CD4-positive, alpha-beta T cell treated with Interleukin-1 beta for 1 hour (primary cell): ENCODE measurements around the gene HOOK2.
"Not testable (repeated sequence)": the region's sequence is repeated elsewhere in the genome, so short reads cannot be mapped to it uniquely, and the experiment has no call there.

Experiments used
- DNase-seq, 2 donors: peaks; one replicate each; pipeline ENCODE4 v3.0.0-alpha.2; 2020 to 2022

Gene HOOK2, protein sequence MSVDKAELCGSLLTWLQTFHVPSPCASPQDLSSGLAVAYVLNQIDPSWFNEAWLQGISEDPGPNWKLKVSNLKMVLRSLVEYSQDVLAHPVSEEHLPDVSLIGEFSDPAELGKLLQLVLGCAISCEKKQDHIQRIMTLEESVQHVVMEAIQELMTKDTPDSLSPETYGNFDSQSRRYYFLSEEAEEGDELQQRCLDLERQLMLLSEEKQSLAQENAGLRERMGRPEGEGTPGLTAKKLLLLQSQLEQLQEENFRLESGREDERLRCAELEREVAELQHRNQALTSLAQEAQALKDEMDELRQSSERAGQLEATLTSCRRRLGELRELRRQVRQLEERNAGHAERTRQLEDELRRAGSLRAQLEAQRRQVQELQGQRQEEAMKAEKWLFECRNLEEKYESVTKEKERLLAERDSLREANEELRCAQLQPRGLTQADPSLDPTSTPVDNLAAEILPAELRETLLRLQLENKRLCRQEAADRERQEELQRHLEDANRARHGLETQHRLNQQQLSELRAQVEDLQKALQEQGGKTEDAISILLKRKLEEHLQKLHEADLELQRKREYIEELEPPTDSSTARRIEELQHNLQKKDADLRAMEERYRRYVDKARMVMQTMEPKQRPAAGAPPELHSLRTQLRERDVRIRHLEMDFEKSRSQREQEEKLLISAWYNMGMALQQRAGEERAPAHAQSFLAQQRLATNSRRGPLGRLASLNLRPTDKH

DNA sequence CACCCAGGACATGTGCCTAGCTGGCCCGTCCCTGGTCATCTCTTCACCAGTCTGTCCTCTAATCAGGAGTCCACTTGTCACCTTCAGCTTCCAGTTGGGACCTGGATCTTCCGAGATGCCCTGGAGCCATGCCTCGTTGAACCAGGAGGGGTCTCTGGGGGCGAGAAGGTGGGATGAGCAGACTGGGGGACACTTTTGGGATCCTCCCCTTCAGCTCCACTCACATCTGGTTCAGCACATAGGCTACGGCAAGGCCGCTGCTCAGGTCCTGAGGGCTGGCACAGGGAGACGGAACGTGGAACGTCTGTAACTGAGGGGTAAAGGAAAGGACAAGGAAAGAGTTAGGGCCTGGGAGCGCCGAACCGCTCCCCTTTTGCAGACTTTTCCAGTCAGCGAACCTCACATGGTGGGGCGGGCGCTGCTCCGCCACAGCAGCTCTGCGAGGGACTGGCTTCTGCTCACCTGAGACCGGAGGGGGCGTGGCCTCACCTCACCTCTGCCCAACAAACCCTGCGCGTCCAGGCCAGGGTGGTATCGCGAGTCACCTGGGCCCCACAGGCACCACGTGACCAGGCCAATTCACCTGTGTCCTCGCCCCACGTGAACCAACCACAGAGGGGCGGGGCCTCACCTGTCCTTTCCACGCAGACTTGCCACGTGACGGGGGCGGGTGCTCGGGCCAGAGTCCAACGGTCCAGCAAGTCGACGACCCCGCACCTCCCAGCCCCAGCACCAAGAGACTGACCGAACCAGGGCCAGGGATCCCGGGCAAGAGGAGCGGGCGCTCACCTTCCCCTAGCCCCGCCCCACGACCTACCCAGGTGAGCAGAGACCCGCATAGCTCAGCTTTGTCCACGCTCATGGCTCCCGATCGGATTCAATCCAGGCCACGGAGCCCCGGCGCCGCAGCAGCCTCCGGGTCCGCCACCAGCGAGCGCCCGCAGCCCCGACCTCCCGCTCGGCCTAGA, at the start of gene HOOK2:
TSS of gene HOOK2 (minus strand) at position 965 of the 968 bp plus-strand sequence. CDS start at position 862, 103 bp downstream.
- DNase-seq, result peak; percentile 70 to 73

DNA sequence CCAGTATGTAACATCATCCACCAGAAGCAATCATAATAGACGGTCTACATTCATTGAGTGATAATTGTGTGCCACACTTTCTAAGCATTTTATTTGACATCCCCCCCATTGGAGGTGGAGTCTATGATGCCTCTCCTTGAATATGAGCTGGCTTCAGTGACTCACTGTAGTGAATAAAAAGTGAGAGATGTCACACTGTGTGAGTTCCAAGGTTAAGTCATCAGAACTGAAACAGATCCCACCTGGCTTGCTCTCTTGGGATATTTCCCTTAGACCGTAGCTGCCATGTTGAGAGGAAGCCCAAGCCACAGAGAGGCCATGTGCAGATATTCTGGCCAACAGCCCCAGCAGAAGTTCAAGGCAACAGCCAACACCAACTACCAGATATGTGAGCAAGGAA, 46.4 kb upstream of the HOOK2 start:
- no peak for DNase-seq

DNA sequence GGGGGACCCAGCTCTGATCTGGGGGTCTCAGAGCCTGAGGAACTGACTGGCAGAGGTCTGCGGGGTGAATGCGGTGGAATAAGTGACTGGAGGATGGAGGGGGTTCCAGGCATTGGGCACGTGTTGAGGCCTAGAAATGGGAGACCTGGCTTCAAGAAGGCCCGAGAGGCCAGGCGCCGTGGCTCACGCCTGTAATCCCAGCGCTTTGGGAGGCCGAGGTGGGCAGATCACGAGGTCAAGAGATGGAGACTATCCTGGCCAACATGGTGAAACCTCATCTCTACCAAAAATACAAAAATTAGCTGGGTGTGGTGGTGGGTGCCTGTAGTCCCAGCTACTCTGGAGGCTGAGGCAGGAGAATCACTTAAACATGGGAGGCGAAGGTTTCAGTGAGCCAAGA, 42.5 kb upstream of the HOOK2 start:
- DNase-seq, result not testable (repeated sequence)

DNA sequence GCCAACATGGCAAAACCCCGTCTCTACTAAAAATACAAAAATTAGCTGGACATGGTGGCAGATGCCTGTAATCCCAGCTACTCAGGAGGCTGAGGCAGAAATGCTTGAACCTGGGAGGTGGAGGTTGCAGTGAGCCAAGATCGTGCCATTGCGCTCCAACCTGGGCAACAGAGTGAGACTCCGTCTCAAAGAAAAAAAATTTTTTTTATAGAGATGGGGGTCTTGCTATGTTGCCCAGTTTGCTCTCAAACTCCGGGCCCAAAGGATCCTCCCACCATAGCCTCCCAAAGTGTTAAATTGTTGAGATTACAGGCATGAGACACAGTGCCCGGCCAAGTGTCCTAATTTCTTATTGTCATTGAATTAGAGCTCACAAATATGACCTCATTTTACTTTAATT, 41.8 kb upstream of the HOOK2 start:
- not testable (repeated sequence) for DNase-seq

DNA sequence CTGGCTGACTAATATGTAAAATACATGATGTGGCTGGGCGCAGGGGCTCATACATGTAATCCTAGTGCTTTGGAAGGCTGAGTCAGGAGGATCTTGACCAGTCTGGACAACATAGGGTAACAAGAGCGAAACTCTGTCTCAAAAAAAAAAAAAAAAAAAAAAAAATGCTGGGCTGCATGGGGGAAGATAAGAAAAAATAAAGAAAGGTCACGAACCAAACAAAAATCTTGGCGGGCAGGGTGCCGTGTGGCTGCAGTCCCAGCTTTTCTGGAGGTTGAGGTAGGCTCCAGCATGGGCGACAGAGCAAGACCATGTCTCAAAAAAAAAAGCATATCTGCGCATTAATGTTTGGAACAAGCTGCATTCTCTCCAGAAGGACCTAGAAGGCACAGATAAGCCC, 39.7 kb upstream of the HOOK2 start:
- no peak for DNase-seq

DNA sequence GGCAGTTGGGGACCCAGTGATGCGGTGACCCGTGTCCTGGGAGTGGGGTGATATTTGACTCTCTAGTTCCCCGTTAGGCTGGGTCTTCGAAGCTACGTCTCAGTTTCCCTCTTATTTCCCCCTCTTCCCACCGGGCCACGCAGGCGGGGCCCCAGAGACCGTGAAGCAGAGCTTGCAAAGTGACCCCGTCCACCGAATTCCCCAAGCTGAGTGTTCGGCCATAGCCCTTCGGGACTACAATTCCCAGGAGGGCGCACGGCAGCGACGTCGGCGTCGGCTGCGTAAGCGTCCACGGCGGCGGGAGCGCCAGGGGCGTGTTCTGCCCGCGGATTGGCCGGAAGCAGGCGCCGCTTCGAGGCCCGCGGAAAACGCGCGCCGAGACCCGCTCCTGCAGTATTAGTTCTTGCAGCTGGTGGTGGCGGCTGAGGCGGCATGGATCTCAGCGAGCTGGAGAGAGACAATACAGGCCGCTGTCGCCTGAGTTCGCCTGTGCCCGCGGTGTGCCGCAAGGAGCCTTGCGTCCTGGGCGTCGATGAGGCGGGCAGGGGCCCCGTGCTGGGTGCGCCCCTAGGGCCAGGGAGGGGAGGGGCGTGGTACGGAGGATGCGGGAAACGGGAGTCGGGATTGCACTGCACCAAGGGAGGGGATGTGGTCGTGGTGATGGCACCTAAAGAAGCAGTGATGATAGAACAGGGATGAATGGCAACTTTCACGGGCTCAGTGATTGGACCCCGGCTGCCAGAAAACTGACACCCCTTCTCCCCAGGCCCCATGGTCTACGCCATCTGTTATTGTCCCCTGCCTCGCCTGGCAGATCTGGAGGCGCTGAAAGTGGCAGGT, 31.1 kb upstream of the HOOK2 start, which contains the start of gene RNASEH2A:
TSS of gene RNASEH2A (plus strand) at position 343 of the 840 bp plus-strand sequence. CDS start at position 433, 90 bp downstream.
- peak; percentile 88 for DNase-seq

DNA sequence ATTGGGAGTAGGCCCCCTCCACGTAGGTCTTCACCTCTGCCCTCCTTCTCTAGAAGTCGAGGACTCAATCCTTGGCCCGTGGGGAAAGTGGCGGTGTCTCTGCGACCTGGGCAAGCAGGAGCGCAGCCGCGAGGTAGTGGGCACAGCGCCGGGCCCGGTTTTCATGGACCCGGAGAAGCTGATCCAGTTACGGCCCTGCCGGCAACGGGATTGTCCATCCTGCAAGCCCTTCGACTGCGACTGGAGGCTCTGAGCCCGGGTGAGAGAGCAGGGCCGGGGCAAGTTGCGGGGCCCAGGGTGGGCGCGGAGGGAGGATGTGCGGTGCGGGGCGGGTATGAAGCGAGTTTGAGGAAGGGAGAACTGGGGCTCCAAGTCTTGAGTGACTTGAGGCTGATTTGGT, 28.7 kb upstream of the HOOK2 start:
- DNase-seq, result no peak

DNA sequence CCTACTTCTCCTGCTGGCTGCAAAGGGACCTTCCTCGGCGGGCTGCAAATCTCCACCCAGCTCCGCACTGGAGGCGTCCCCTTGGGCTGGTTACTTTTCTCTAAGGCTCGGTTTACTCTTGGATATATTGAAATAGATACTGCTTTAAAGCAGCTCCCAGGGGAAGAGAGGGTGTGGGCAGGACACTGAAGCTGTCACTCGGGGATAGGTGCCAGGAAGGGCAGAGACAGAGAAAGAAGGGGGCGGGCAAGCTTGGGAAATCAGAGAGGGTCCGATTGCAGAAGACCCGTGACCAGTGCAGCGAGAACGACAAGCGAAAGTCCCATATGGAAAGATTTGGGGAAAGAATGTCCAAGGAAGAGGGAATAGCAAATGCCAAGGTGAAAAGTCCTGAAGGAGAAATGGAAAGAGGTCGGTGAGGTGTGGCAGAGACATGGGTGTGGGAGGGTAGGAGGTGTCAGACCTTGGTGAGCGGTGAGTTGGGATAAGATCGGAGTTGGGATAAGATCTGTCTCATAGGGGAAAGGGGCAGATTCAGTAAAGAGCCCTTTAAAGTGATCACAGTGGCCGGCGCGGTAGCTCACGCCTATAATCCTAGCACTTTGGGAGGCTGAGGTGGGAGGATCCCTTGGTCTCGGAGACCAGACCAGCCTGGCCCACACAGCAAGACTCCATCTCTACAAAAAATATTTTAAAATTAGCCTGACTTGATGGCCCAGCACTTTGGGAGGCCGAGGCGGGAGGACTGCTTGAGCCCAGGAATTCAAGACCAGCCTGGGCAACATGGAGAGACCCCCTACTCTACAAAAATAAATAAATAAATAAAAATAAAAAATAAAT, 27.1 kb upstream of the HOOK2 start:
- no peak for DNase-seq

DNA sequence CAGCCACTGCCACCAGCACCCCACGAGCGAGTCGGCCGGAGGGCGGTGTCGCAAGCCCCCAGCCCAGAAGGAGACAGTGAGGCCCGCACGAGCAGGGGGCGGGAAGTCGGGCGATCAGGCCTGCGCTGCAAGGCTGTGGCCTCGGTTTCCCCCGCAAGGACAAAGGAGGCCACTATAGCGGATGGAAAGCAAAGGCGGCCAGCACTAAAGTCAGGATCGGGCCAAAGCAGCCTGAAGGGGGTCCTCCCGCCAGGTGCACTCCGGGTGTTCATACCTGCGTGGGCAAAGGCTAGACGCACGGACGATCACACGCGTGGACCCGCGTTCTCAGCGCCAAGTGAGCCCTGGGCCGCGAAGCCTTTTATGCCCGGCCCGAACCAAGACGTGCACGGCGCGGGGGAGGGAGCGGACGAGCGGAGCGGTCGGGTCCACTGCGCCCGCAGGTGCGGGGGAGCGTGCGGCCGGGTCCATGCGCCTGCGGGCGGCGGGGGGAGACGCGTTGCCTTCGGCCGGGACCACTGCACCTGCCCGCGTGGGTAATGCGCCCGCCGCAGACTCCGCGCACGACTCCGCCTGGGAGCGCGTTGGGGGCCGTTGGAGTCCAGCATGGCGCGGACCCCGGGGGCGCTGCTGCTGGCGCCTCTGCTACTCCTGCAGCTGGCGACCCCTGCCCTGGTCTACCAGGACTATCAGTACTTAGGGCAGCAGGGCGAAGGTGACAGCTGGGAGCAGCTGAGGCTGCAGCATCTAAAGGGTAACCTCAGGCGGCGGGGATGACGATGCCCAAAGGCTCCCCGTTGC, 26.3 kb upstream of the HOOK2 start, which contains the start of the genes PRDX2 and THSD8:
TSS of gene PRDX2 (minus strand) at position 335 of the 801 bp plus-strand sequence. CDS start 539 bp downstream, outside the sequence.
TSS of gene THSD8 (plus strand) at position 604 of the 801 bp plus-strand sequence. CDS start at position 607, 3 bp downstream.
- DNase-seq, result peak; percentile 79 to 81

DNA sequence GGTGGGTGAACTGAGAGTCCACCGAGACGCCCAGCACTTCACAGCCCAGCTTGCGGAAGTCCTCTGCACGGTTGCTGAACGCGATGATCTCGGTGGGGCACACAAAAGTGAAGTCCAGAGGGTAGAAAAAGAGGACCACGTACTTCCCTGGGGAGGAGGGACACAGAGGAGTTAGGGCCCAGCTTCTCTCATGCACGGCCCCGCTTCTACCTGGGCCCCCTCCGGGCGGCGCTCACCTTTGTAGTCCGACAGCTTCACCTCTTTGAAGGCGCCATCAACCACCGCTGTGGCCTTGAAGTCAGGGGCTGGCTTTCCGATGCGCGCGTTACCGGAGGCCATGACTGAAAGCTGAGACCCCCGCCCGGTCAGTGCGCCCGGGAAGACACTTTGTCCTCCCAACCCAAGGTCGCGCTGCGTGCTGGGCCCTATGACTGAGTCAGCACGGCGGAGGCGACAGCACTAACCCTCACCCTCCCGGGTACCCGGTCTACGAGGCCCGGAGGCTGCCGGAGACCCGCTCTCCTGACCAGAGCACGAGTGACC, 25.6 kb upstream of the HOOK2 start:
- DNase-seq, result no peak

DNA sequence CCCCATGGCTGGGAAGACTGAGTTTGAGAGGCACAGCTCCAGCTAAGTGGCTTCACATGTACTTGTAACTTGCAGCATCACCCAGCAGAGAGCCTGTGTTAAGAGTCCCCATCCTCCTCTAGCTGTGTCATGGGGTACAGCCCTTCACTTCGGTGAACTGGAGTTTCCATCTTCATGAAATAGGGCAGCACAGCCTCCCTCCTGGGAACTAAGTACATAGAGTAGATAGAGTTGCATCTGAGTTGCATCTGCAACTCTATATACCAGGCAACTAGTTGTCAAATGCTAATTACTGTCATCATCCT, 25.1 kb upstream of the HOOK2 start:
- DNase-seq, result no peak

DNA sequence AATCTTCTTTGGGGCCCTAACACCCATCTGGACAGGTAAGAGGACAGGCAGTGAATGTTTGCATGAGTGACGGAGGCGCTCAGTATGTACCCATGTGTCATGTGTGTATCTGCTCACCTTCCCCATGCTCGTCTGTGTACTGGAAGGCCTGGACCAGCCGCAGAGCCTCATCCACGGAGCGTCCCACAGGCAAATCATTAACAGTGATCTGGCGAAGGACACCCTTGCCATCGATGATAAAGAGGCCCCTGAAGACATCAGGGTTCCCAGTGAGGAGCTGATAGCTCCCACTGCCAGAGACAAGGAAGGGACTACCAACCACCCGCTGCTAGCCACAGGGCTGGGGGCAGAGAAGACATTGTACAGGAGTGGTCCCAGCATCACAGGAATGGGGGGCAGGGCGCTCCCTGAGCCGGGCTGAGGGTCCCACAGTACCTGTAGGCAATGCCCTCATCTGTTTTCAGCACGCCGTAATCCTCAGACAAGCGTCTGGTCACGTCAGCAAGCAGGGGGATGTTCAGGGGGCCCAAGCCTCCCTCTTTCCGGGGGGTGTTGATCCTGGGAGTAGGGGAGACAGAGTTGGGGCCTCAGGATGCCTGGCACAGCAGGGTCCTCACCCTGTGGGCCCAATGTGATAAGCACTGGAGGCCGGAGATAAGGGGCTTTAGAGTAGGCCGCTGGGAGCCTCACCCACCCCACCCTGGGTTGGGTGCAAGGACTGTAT, 24.6 kb upstream of the HOOK2 start:
- DNase-seq, result no peak

DNA sequence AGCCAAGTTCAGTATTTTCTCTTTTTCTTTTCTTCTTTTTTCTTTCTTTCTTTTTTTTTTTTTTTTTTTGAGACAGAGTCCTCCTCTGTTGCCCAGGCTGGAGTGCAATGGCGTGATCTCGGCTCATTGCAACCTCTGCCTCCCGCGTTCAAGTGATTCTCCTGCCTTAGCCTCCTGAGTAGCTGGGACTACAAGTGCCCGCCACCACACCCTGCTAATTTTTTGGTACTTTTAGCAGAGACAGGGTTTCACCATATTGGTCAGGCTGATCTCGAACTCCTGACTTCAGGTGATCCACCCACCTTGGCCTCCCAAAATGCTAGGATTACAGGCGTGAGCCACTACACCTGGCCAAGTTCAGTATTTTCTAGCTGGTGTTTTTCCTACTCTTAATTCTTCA, 22.3 kb upstream of the HOOK2 start:
- not testable (repeated sequence) for DNase-seq

DNA sequence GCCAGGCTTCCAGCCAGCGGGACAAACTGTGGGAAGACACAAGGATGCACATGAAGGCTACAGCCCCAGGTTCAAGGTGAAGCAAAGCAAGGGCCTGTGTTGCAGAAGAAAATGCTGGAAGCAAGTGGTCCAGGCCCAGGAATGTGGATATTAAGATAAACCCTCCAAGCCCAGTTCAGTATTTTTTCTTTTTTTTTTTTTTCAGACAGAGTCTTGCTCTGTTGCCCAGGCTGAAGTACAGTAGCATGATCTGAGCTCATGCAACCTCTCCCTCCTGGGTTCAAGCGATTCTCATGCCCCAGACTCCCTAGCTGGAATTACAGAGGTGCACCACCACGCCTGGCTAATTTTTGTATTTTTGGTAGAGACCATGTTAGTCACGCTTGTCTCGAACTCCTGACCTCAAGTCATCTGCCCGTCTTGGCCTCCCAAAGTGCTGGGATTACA, 21.8 kb upstream of the HOOK2 start:
- no peak for DNase-seq

DNA sequence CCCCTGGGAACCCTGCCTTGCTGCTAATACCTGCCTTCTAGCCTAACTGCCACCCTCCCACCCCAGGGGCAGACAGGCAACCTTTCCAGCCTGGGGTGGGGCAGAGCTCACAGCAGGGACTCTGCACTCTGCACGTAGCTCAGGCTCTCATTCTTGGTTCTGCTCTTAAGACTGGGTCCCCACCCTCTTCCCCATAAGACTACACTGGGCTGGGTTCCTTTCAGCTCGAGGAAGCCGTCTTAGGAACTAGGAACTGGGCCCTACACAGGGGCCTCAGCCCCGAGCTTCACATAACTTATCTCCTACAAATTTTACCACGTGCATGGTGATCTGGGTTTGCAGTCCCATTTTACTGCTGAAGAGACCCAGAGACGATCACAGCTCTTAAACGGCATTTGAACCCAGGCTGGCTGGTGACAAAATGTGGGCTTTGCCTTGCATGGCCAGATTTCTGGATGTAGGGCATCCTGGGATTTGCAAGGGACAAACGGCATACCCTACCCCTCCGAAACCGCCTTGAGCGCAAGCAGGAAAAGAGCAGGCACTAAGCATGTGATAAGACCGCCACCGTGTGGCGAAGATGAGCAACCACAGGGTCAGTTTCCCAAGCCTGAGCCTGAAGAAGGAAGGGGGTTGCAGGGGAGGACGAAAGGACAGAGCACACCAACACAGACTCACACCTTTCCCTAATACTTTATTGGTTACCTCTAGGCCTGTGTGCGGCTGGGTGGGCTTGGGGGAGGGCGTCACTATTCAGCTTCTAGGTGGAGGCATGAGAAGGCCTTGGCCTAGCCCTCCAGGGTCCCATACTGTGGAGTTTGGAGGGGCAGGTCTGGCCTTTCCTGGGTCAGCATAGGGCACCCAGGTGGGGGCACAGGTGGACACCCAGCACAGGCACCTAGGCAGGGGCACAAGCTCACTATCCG, 21.1 kb upstream of the HOOK2 start:
- peak; percentile 79 to 83 for DNase-seq

DNA sequence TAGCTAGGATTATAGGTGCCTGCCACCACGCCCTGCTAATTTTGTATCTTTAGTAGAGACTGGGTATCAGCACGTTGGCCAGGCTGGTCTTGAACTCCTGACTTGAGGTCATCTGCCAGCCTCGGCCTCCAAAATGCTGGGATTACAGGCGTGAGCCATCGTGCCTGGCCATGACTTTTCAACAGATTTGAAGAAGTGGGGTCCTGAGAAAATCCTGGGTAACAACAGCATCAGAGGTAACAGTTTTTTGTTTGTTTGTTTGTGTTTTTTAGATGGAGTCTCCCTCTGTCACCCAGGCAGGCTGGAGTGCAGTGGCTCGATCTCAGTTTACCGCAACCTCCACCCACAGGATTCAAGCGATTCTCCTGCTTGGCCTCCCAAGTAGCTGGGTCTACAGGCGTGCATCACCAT, 19.6 kb upstream of the HOOK2 start:
- DNase-seq, result peak in 1 of 2 donors; percentile 45

DNA sequence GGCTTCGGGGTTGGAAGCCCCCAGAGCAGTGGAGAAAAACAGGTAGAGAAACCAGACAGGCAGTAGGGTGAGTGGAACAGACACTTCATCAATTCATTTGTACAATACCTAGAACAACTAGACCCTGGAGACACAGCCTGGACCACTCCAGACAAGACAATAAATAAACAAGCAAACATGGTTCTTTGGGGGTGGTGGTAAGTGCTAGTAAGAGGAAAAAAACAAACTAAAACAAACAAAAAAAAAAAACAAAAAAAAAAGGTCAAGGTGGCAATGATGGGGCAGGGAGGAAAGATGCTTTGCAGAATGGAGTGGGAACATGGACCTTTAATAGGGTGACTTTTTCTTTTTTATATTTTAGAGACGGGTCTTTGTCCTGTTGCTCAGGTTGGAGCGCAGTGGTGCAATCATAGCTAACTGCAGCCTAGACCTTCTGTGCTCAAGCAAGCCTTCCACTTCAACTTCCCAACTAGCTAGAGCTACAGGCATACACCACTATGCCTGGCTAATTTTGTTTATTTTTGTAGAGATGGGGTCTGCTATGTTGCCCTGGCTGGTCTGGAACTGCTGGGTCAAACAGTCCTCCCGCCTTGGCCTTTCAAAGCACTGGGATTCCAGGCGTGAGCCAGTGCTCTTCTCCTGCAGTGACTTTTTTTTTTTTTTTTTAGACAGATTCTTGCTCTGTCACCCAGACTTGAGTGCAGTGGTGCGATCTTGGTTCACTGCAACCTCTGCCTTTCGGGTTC, 19.0 kb upstream of the HOOK2 start:
- DNase-seq, result peak; percentile 42 to 51
